NCI-H128 (cell line): Measurements from ENCODE around the gene RBM38.
"Not testable (repeated sequence)": the region's sequence is repeated elsewhere in the genome, so short reads cannot be mapped to it uniquely, and the experiment has no call there.

Source experiments
- DNase-seq: peaks from one replicate; lab custom pipeline; 2025; ENCODE audit not compliant: unreplicated experiment; lab: John Stamatoyannopoulos, UW

The RBM38 gene

DNA sequence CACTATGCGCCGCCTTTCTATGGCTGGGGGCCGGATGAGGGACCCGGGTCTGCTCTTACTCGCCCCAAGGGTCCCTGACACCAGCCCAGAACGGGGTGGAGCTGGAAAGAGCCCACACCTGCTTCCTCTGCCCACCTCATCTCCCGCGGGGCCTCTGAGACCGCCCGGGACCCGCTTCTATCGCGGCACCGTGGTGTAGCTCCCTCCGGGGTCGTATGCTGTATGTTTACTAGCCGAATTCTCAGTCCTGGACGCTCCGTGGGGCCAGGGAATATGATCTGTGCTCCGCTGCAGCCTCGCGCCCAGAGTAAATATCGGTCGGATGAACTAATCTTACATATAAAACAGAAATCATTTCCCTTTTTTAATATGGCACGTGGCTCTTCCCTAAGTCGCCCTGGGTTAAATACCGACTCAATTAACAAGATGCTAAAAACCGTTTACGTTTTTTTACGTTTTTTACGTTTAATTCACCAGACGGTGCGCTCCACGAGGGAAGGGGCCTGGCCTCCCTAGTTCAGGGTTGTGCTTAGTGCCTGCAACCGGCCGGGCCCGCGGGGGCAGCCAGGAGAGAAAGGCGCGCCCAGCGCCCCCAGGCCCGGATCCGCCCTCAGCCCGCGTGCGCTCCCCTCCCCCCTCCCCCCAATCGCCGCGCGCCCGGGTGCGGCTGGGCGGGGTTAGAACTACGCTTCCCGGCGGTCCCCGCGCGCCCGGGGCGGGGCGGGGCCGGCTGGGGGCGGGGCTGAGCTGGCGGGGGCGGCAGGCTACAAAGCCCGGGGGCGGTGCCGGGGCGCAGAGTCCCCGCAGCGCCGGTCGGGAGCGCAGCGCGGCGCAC is at the start of gene RBM38:
Gene RBM38, plus strand, starts transcription at position 793 of the 835 bp plus-strand sequence. CDS start 186 bp downstream, outside the sequence.
- no peak for DNase-seq

GRCh38 chr20:57341663-57342062 is 49.5 kb upstream of the RBM38 start:
- DNase-seq, result no peak

- DNase-seq, result no peak
These were observed 48.4 kb upstream of the RBM38 start for GRCh38 chr20:57342829-57343228.

DNA sequence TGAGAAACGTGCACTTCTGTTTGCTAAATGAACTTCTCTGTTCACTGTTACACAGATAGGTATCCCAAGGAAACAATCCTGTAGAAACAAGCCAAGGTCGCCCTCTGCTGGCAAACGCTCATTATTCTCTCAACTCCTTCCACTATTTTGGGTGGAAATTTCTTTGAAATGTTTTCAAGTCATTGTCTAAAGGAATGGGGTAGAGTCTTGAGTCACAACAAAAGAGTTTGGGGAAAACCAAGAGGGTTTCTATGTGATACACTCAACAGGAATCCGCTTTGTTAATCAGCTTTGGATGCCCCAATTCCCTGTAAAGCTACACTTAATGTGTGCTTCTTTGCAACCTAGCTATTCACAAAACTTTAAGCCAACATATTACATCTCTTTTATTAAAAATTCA is 44.7 kb upstream of the RBM38 start:
- DNase-seq, result peak; percentile 35

DNA sequence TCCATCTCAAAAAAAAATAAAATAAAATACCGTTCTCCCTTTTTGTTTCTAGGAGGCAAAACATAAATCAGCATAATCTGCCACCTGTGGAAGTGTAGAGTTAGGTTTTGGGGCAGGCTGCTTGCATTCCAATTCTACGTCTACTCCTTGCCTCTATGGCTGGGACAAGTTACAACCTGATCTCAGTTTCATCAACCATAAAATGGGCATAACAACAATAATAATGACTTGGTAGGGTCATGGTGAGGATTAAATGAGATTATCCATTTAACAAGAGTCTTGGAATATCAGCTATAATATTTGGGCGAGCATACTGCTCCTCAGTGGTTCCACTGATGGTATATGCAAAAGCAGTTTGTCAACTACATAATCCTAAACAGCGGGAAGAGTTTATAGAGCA is 43.8 kb upstream of the RBM38 start:
- DNase-seq, result no peak

DNA sequence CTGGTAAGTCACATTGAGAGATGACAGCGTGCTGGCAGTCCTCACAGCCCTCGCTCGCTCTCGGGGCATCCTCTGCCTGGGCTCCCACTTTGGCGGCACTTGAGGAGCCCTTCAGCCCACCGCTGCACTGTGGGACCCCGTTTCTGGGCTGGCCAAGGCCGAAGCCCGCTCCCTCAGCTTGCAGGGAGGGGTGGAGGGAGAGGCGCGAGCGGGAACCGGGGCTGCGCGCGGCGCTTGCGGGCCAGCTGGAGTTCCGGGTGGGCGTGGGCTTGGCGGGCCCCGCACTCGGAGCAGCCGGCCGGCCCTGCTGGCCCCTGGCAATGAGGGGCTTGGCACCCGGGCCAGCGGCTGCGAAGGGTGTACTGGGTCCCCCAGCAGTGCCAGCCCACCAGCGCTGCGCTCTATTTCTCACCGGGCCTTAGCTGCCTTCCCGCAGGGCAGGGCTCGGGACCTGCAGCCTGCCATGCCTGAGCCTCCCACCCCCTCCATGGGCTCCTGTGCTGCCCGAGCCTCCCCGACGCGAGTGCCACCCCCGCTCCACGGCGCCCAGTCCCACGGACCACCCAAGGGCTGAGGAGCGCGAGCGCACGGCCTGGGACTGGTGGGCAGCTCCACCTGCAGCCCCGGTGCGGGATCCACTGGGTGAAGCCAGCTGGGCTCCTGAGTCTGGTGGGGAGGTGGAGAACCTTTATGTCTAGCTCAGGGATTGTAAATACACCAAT is 42.8 kb upstream of the RBM38 start:
- DNase-seq, result not testable (repeated sequence)

GRCh38 chr20:57348922-57349574 is 42.1 kb upstream of the RBM38 start:
- not testable (repeated sequence) for DNase-seq

DNA sequence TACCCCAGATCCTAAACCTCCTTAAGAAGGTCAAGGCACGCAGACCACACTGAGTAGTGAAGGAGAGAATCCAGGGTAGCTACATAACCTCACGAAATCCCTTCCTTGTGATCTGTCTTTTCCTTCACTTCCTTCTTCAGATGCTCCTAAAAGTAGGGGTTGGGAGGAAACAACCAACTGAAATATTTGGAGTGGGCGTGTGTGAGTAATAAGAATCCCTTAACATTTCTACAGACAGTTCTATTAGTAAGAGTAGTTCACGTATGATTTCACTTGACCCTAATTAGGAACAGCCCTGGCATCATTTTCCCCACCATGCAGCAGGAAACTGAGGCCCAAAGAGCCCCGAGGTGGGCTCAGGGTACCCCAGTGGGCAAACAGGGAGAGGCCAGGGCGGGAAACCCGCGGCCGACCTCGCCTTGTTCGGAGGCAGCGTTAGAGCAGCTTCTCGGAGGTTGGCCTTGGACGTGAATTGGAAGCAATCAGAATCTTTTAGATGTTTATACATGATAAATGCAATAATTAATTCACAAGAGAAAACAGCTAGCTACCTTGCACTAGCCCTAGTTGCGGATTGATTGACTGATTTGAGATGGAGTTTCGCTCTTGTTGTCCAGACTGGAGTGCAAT is 41.0 kb upstream of the RBM38 start:
- DNase-seq, result no peak

GRCh38 chr20:57350726-57351041 is 40.5 kb upstream of the RBM38 start:
- not testable (repeated sequence) for DNase-seq

GRCh38 chr20:57351042-57351783 is 40.0 kb upstream of the RBM38 start, which contains the start of gene RAE1:
Gene RAE1, plus strand, starts transcription at chr20:57351255. Its CDS starts 2,784 bp downstream, at chr20:57354039.
- peak; percentile 79 for DNase-seq

GRCh38 chr20:57352305-57352704 is 38.9 kb upstream of the RBM38 start:
- DNase-seq, result no peak

GRCh38 chr20:57353351-57353750 is 37.8 kb upstream of the RBM38 start:
- no peak for DNase-seq

DNA sequence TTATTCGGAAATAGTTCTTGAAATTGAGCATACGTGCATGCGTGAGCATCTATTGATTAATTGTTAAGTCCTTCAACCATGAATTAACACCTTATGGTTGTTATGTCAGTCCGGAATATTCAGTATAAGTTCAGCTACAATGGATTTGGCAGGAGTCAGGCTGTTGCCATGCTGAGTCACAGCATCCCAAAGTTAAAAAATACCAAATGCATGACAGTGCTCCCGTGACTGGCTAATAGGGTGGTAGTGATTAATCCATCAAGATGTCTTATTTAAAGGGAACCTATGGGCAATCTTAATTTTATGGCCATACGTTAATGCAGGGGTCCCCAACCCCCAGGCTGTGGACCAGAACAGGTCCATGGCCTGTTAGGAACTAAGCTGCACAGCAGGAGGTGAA is 29.7 kb upstream of the RBM38 start:
- no peak for DNase-seq

GRCh38 chr20:57364451-57364850 is 26.7 kb upstream of the RBM38 start:
- DNase-seq, result no peak

- no peak for DNase-seq
These were observed 21.6 kb upstream of the RBM38 start for GRCh38 chr20:57369596-57369995.

GRCh38 chr20:57370316-57370715 is 20.9 kb upstream of the RBM38 start:
- DNase-seq, result no peak

DNA sequence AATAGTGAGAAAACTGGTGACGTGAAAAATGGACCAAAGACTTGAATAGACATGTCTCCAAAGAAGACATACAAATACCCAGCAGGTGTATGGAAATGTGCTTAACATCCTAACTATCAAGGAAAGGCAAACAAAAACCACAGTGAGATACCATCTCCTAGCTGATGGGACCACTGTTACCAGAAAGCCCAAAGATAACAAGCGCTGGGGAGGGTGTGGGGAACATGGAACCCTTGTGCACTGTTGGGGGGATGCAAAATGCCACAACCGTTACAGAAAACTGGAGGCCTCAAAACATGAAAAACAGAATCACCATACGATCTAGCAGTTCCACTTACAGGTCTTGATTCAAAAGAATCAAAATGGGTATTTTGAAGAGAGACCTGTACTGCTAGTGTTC is 19.8 kb upstream of the RBM38 start:
- DNase-seq, result no peak

DNA sequence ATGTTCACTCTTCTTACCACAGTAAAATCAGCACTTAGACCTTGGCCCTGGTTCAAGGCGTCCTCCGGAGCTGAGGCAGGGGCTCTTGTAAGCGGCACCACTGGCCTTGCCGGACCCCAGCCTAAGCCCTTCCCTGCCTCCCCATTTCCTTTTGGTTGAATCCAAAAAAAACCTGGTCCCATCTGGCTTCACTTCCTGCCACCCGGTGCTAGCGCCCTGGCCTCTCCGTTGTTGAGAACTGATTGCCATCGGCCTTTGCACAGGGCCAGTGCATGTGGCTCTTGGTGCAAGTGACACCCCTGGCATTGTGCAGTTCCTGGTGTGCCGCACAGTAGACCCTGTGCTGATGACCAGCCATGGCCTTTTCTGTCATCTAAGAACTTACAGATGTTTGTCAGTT is 19.0 kb upstream of the RBM38 start:
- DNase-seq, result no peak

- DNase-seq, result no peak
These were observed 18.4 kb upstream of the RBM38 start for GRCh38 chr20:57372581-57373350.

- DNase-seq, result no peak
These were observed 16.8 kb upstream of the RBM38 start for GRCh38 chr20:57374343-57374930.
